ENCODE measurements around the gene HDHD2.
"Not testable (repeated sequence)": the region's sequence is repeated elsewhere in the genome, so short reads cannot be mapped to it uniquely, and the experiment has no call there.

HDHD2 gene, protein sequence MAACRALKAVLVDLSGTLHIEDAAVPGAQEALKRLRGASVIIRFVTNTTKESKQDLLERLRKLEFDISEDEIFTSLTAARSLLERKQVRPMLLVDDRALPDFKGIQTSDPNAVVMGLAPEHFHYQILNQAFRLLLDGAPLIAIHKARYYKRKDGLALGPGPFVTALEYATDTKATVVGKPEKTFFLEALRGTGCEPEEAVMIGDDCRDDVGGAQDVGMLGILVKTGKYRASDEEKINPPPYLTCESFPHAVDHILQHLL

GRCh38 chr18:47150029-47150823 is at the start of gene HDHD2:
HDHD2 (minus strand) TSS chr18:47150500; CDS start chr18:47136439, 14,061 bp downstream.
- DNase-seq (ENCODE audit: low spot score) = peak; percentile 90
- TF ChIP-seq, protein P1, sequence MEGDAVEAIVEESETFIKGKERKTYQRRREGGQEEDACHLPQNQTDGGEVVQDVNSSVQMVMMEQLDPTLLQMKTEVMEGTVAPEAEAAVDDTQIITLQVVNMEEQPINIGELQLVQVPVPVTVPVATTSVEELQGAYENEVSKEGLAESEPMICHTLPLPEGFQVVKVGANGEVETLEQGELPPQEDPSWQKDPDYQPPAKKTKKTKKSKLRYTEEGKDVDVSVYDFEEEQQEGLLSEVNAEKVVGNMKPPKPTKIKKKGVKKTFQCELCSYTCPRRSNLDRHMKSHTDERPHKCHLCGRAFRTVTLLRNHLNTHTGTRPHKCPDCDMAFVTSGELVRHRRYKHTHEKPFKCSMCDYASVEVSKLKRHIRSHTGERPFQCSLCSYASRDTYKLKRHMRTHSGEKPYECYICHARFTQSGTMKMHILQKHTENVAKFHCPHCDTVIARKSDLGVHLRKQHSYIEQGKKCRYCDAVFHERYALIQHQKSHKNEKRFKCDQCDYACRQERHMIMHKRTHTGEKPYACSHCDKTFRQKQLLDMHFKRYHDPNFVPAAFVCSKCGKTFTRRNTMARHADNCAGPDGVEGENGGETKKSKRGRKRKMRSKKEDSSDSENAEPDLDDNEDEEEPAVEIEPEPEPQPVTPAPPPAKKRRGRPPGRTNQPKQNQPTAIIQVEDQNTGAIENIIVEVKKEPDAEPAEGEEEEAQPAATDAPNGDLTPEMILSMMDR (IDR thresholded peaks at IDR 0.05; ENCODE audit: borderline replicate concordance, control extremely low read depth, extremely low read depth, insufficient read depth, missing control alignments) = no peak
- in situ Hi-C loops (cut with MboI; ENCODE audit: low sequenced_read_pairs, unreplicated experiment) = no loop called here

DNA sequence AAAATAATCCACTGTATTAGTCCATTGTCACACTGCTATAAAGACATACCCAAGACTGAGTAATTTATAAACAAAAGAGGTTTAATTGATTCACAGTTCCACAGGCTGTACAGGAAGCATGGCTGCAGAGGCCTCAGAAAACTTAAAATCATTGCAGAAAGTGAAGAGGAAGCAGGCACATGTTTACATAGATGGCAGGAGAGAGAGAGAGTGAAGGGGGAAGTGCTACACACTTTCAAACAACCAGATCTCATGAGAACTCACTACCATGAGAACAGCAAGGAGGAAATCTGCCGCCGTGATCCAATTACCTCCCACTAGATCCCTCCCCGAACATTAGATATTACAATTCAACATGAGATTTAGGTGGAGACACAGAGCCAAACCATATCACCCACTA is 45.7 kb upstream of the HDHD2 start:
- in situ Hi-C loops (cut with MboI; ENCODE audit: low sequenced_read_pairs, unreplicated experiment); DNase-seq (ENCODE audit: low spot score): not testable (repeated sequence)

DNA sequence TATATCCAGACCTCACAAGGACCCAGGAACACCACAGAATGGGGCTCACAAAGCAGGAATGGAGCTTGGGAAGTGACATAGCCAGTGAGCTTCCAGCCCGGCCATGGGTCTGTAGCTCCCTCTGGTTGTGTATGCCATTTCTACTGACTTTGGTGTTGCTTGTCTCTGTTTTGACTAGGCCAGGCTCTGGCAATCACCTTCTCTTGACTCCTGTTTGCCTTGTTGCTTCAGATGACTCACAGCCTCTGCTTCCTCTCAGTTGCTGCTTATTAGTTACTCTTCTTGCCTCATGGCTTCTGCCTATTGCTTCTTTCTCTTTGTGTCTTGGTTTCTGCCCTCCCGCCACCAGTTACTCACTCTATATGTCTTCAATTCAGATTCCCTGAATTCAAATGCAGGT is 41.7 kb upstream of the HDHD2 start:
- no peak for DNase-seq (ENCODE audit: low spot score)
- in situ Hi-C loops (cut with MboI; ENCODE audit: low sequenced_read_pairs, unreplicated experiment) = no loop called here
- TF ChIP-seq, protein P1 (IDR thresholded peaks at IDR 0.05; ENCODE audit: borderline replicate concordance, control extremely low read depth, extremely low read depth, insufficient read depth, missing control alignments) = no peak

- in situ Hi-C loops (cut with MboI; ENCODE audit: low sequenced_read_pairs, unreplicated experiment) = no loop called here
- no peak for DNase-seq (ENCODE audit: low spot score)
- TF ChIP-seq, protein P1 (IDR thresholded peaks at IDR 0.05; ENCODE audit: borderline replicate concordance, control extremely low read depth, extremely low read depth, insufficient read depth, missing control alignments) = no peak
Observed at GRCh38 chr18:47187721-47188120, 37.4 kb upstream of the HDHD2 start.

DNA sequence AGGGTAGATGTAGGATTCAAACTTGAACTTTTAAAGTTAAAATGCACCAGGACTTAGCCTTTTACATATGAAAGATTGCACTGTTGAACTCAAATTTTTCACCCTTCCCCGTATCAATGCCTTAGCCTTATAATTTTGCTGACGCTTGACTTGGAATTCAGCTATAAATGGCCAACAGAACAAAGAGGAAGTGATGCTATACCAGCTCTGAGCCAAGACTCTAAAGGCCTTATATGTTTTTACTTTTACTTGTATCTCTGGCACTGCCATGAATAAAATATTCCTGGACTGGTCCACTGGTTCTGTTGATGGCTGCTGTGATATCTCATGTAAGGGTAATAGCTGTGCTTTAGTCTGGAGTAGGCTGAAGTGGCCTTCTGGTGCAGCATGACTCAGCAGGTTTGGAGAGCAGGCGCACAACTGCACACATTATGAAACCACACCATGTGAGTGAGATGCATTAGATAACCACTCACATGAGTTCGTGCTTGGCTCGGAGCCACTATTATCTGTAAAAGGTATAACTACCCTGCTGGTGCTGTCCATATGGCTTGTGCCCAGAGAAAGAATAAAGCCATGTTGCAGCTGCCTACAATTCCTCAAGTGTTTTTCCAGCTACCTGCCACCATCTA is 34.2 kb upstream of the HDHD2 start:
- DNase-seq (ENCODE audit: low spot score) = no peak
- TF ChIP-seq, protein P1 (IDR thresholded peaks at IDR 0.05; ENCODE audit: borderline replicate concordance, control extremely low read depth, extremely low read depth, insufficient read depth, missing control alignments) = no peak
- in situ Hi-C loops (cut with MboI; ENCODE audit: low sequenced_read_pairs, unreplicated experiment) = no loop called here

DNA sequence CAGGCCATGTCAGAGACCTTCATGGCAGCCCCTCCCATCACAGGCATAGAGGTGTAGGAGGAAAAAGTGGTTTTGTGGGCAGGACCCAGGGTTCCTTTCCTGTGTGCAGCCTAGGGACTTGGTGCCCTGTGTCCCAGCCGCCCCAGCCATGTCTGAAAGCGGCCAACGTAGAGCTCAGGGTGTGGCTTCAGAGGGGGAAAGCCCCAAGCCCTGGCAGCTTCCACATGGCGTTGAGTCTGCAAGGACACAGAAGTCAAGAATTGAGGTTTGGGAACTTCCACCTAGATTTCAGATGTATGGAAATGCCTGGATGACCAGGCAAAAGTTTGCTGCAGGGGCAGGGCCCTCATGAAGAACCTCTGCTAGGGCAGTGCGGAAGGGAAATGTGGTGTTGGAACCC is 31.9 kb upstream of the HDHD2 start:
- DNase-seq (ENCODE audit: low spot score); in situ Hi-C loops (cut with MboI; ENCODE audit: low sequenced_read_pairs, unreplicated experiment): not testable (repeated sequence)

GRCh38 chr18:47180765-47181164 is 30.5 kb upstream of the HDHD2 start:
- DNase-seq (ENCODE audit: low spot score) = no peak
- in situ Hi-C loops (cut with MboI; ENCODE audit: low sequenced_read_pairs, unreplicated experiment) = no loop called here
- TF ChIP-seq, protein P1 (IDR thresholded peaks at IDR 0.05; ENCODE audit: borderline replicate concordance, control extremely low read depth, extremely low read depth, insufficient read depth, missing control alignments) = no peak

Data from GM13976 (cell line).